ENCODE results near the gene CEND1.
"Not testable (repeated sequence)": the region's sequence is repeated elsewhere in the genome, so short reads cannot be mapped to it uniquely, and the experiment has no call there.

Gene CEND1

DNA sequence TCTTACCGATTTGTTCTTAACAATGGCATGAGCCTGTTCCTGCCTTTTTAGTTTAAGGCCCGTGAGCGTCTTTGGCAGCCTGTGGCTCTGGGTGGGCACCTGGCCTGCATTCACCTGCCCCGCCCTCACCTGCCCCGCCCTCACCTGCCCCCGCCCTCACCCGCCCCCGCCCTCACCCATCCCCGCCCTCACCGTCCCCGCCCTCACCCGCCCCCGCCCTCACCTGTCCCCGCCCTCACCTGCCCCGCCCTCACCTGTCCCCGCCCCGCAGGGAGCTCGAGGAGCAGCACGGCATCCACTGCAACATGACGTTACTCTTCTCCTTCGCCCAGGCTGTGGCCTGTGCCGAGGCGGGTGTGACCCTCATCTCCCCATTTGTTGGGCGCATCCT, 26.8 kb downstream of the CEND1 start:
- no peak for DNase-seq

DNA sequence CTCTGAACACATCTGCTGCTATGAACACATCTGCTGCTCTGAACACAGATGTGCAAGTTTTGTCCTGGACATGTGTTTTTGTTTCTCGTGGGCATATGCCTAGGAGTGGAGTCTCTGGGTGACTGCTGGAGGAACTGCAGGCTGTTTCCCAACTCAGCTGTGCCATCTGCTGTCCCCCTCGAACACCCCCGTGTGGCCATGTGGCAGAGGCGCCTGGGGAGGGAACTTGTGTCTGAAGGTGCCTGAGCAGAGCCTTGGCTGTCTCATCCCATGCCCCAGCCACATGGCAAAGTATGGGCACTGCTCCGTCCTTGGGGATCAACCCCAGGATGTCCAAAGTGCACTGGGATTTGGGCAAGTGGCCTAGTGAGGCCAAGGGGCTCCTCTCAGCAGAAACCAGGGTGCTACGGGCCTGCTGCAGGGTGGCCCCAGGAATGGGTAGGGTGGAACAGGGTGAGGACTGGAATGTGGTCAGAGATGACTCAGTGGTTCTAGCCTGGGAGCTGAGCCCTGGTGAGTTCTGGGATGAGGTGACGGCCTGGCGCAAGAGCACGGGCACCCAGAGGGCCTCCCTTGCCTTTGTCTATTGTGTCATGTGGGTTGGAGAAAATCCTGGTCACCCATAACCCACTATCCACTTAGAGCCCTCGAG, 27.3 kb downstream of the CEND1 start:
- DNase-seq, result peak; percentile 82

DNA sequence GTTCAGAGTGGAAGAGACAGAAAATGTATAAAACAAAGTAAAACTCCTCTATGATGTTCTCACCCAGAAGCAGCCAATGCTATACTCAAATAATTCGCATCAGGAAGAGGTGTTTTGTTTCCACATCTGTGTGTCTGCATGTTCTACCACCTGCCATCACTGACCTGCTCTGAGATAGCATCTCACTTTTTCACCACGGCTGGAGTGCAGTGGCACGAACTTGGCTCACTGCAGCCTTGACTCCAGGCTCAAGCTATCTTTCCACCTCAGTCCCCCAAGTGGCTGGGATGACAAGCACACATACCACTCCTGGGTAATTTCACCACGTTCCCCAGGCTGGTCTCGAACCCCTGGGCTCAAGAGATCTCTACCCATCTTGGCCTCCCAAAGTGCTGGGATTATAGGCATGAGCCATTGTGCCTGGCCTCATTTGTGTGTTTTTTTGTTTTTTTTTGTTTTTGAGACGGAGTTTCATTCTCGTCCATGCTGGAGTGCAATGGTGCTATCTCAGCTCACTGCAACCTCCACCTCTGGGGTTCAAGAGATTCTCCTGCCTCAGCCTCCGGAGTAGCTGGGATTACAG, 28.3 kb downstream of the CEND1 start:
- no peak for DNase-seq

DNA sequence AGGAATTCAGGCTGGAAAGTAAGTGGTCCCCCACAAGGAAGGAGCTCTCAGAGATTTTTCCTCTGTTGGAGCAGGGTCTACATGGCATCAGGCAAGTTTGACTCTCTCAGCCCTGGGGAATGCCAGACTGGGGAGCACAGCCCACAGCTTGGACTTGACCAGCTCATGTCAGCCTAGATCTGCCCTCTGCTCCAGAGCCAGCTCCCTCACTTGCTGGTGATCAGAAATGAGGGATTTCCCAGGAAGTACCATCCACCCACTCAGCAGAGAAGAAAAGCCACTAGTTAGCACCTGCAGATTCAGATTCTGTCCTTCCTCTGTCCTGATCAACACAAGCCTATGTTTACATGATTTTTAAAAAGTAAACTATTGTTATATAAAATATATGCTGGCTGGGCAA, 29.7 kb downstream of the CEND1 start:
- DNase-seq, result no peak

GRCh38 chr11:749731-750130, 40.2 kb downstream of the CEND1 start:
- no peak for DNase-seq

DNA sequence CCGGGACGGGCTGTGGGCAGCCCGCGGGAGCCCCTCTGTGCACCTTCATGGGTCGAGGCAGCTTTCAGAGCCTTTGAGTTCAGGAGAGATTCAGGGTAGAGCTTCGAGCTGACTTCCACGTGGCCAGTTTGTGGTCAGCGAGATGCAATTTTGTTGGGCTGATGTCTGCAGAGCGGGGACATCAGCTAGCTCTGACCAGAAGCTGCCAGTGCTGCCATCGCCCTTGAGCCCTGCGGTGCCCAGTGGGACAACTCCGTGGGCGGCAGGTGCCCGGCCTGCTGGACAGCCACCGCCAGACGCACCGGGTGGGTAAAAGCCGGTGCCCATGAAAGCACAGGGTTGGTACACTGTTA, 41.9 kb downstream of the CEND1 start:
- DNase-seq, result no peak

- peak; percentile 82 for DNase-seq
Measured at GRCh38 chr11:747158-748006, 42.5 kb downstream of the CEND1 start, which contains the start of gene TALDO1. TALDO1 (plus strand) TSS chr11:747464; CDS start chr11:747482, 18 bp downstream.

DNA sequence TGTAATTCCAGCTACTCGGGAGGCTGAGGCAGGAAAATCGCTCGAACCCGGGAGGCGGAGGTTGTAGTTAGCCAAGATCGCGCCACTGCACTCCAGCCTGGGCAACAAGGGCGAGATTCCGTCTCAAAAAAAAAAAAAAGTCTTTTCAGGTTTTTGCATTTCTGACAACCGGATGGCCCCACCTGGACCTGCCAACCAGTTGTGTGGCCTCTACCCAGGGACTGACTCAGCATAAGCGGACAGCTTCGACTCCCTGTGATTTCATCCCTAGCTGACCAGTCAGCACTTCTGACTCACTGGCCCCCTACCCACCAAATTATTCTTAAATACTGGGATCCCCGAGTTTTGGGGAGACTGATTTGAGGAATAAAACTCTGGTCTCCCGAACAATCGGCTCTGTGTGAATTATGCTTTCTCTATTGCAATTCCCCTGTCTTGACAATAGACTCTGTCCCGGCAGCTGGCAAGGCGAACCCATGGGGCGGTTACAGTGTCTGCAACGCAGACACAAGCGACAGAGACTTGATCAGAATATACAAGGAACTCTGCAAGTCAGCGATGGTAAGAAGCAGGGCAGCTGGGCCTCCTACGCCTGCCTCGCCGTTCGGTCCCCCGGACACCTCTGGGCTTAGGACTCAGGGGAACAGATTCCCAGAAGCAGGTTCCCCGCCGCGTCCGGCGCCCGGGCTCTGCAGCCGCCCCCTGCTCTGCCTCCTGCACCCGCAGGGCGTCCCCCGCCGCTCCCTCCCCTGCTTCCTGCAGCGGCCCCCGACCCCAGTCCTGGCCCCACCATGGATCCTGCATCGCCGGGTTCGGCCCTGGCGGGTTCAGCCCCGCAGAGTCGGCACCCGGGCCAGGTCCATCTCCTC, 43.4 kb downstream of the CEND1 start:
- no peak for DNase-seq

GRCh38 chr11:745428-745827, 44.5 kb downstream of the CEND1 start:
- DNase-seq, result no peak

DNA sequence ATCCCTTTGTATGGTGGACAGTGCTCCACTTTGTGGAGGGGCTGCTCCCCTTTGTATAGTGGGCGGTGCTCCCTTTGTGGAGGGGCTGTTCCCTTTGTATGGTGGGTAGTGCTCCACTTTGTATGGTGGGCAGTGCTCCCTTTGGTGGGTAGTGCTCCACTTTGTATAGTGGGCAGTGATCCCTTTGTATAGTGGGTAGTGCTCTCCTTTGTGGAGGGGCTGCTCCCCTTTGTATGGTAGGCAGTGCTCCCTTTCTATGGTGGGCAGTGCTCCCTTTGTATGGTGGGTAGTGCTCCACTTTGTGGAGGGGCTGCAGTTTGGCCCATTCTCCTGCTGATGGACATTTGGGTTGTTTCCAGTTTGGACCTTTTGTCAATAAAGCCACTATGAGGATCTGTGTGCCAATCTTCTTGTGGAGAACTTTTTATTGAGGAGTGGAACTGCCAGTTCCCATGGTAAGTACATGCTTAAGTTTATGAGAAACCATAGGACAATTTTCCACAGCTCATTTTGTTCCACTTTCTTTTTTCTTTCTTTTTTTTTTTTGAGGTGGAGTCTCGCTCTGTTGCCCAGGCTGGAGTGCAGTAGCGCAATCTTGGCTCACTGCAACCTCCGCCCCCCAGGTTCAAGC, 47.2 kb downstream of the CEND1 start:
- DNase-seq, result no peak

- no peak for DNase-seq
Measured at GRCh38 chr11:742156-742546, 47.7 kb downstream of the CEND1 start.

DNA sequence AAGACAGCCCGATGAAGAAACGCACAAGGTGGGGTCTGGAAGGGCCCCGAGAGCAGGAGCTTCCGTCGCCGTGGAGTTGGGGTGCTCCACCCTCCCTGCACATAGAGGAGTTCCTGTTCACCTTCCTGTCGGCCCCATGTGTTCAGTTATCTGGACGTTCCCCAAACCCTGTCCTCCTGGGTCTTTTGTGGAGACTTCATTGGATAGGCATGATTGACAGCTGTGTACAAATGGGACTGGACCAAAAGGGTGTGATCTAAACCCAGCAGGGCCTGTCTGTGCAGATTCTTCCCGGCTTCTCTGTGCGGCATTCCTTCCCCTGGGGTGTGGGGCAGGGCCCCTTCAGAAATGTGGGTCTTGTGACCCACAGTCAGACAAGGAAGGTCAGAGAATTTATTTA, 52.0 kb downstream of the CEND1 start:
- not testable (repeated sequence) for DNase-seq

GRCh38 chr11:737366-737765, 52.5 kb downstream of the CEND1 start:
- no peak for DNase-seq

All from NCI-H226 (cell line).